H1 (cell line): ENCODE measurements around the gene VAV2. TPM values are rescaled to one million over a fixed set of nuclear protein-coding genes. Genes with fewer than 3 reads are reported as not detected.
A peak's percentile ranks its signal among the peaks of the same experiment; 100 is the strongest.

Experiments used
- CTCF ChIA-PET: fragments of 300-600 bp; sonication (Branson Sonifier 250); formaldehyde crosslinking; loops from one replicate; lab custom pipeline; 2021; ENCODE audit not compliant: partially characterized antibody; lab: Charles Lee
- POLR2A ChIA-PET: fragments of 300-600 bp; sonication (Branson Sonifier 250); formaldehyde crosslinking; loops from one replicate; lab custom pipeline; 2021; ENCODE audit warnings: inconsistent platforms; ENCODE audit not compliant: partially characterized antibody; lab: Charles Lee
- DNase-seq, 2 experiments: peaks; one replicate each; pipeline versions ENCODE4 v3.0.0 to v3.0.0-alpha.2; 2010 to 2022; ENCODE audit warnings: low spot score in 2 of 2, low read depth in 1 of 2, mixed read lengths in 1 of 2
- FAIRE-seq: peaks from 2 replicates; lab custom pipeline; 2011; peaks lifted over from hg19 to GRCh38; lab: Jason Lieb, UNC
- H2AFZ ChIP-seq: 2 replicates; pipeline ENCODE4 v1.8.1; 2012; ENCODE audit warnings: low read length, inconsistent platforms
- H2AK5ac ChIP-seq: 2 replicates; pipeline ENCODE4 v1.6.1; 2013; ENCODE audit warnings: low read depth, low read length
- H2BK120ac ChIP-seq: replicated peaks from 2 replicates; pipeline ENCODE3; 2013; ENCODE audit warnings: low read depth, low read length, inconsistent platforms
- H2BK12ac ChIP-seq: 2 replicates; pipeline ENCODE4 v1.6.1; 2013; ENCODE audit warnings: low read depth, low read length
- H2BK15ac ChIP-seq: 2 replicates; pipeline ENCODE4 v1.6.1; 2013; ENCODE audit warnings: low read length
- H2BK20ac ChIP-seq: 2 replicates; pipeline ENCODE4 v1.6.1; 2013; ENCODE audit warnings: low read length
- H2BK5ac ChIP-seq: 2 replicates; pipeline ENCODE4 v1.6.1; 2013; ENCODE audit warnings: low read depth, low read length
- H3K14ac ChIP-seq: 2 replicates; pipeline ENCODE4 v1.6.1; 2013; ENCODE audit warnings: inconsistent platforms; ENCODE audit not compliant: insufficient read length
- H3K18ac ChIP-seq: 2 replicates; pipeline ENCODE4 v1.6.1; 2013; ENCODE audit warnings: low read length; ENCODE audit errors: extremely low read depth
- H3K23ac ChIP-seq: 2 replicates; pipeline ENCODE4 v1.6.1; 2013; ENCODE audit warnings: inconsistent platforms; ENCODE audit not compliant: insufficient read length
- H3K23me2 ChIP-seq: 2 replicates; pipeline ENCODE4 v1.6.1; 2013; ENCODE audit warnings: low read depth, low read length
- H3K27ac ChIP-seq: 2 replicates; pipeline ENCODE4 v1.6.1; 2011; ENCODE audit warnings: low read depth, low read length, inconsistent platforms
- H3K27me3 ChIP-seq, 4 experiments: replicated peaks in 1 of 4; 1 replicate in 1 of 4; 2 replicates in 3 of 4; pipeline versions ENCODE4 v1.6.1 to v1.8.1; 2011 to 2013; ENCODE audit warnings: low read length in 3 of 4, mild to moderate bottlenecking in 3 of 4, inconsistent platforms in 2 of 4, mixed read lengths in 2 of 4, moderate library complexity in 1 of 4; ENCODE audit not compliant: control insufficient read depth in 3 of 4, insufficient read depth in 3 of 4; ENCODE audit errors: extremely low read depth in 1 of 4
- H3K36me3 ChIP-seq, 4 experiments: 2 replicates each; pipeline versions ENCODE4 v1.6.1 to v1.8.1; 2011 to 2013; ENCODE audit warnings: mild to moderate bottlenecking in 4 of 4, low read length in 3 of 4, moderate library complexity in 2 of 4, control low read depth in 1 of 4, inconsistent platforms in 1 of 4; ENCODE audit not compliant: insufficient read depth in 4 of 4, control insufficient read depth in 2 of 4
- H3K4ac ChIP-seq: replicated peaks from 2 replicates; pipeline ENCODE3; 2013; ENCODE audit warnings: low read length, low read depth, mixed read lengths, inconsistent platforms; ENCODE audit not compliant: insufficient read length
- H3K4me1 ChIP-seq, 4 experiments: replicated peaks in 1 of 4; 1 replicate in 1 of 4; 2 replicates in 3 of 4; pipeline versions ENCODE4 v1.6.1 to v1.8.1; 2011 to 2013; ENCODE audit warnings: low read length in 3 of 4, inconsistent platforms in 2 of 4, mixed read lengths in 1 of 4; ENCODE audit not compliant: insufficient read depth in 4 of 4, control insufficient read depth in 3 of 4
- H3K4me2 ChIP-seq, 2 experiments: 2 replicates each; pipeline versions ENCODE4 v1.6.1 to v1.8.1; 2011 to 2013; ENCODE audit warnings: low read depth in 2 of 2, low read length in 2 of 2, control low read depth in 1 of 2, inconsistent platforms in 1 of 2, mild to moderate bottlenecking in 1 of 2; ENCODE audit not compliant: insufficient read depth in 1 of 2
- H3K4me3 ChIP-seq, 4 experiments: fragments of 200-600, 300-600 bp in 1 of 4; sonication (generic), shearing (Covaris generic), sonication (Bioruptor Twin) in 1 of 4; 2 replicates each; pipeline versions ENCODE4 v1.5.1 to v1.8.1; 2011 to 2016; ENCODE audit warnings: low read length in 4 of 4, low read depth in 3 of 4, control low read depth in 2 of 4, inconsistent platforms in 2 of 4, mild to moderate bottlenecking in 2 of 4, mixed read lengths in 1 of 4, moderate library complexity in 1 of 4; ENCODE audit not compliant: insufficient read depth in 2 of 4; ENCODE audit errors: extremely low read depth in 1 of 4
- H3K56ac ChIP-seq: replicated peaks from 2 replicates; pipeline ENCODE3; 2013; ENCODE audit warnings: low read depth, mild to moderate bottlenecking, mixed read lengths, low read length, inconsistent platforms; ENCODE audit not compliant: insufficient read length
- H3K79me1 ChIP-seq: 2 replicates; pipeline ENCODE4 v1.6.1; 2013; ENCODE audit warnings: low read depth, low read length, control low read depth
- H3K79me2 ChIP-seq, 2 experiments: 2 replicates each; pipeline versions ENCODE4 v1.6.1 to v1.8.1; 2012 to 2013; ENCODE audit warnings: low read length in 2 of 2, mild to moderate bottlenecking in 2 of 2, inconsistent platforms in 1 of 2; ENCODE audit not compliant: insufficient read depth in 2 of 2, control insufficient read depth in 1 of 2
- H3K9ac ChIP-seq, 4 experiments: replicated peaks in 1 of 4; 1 replicate in 1 of 4; 2 replicates in 3 of 4; pipeline versions ENCODE4 v1.6.1 to v1.8.1; 2011 to 2013; ENCODE audit warnings: low read depth in 3 of 4, low read length in 3 of 4, control low read depth in 2 of 4, mild to moderate bottlenecking in 2 of 4, moderate library complexity in 2 of 4, inconsistent platforms in 1 of 4; ENCODE audit errors: extremely low read depth in 1 of 4
- H3K9me3 ChIP-seq, 2 experiments: 2 replicates each; pipeline versions ENCODE4 v1.6.1 to v1.8.1; 2012 to 2013; ENCODE audit warnings: mild to moderate bottlenecking in 2 of 2, moderate library complexity in 2 of 2, control low read depth in 1 of 2, inconsistent platforms in 1 of 2, low read depth in 1 of 2, low read length in 1 of 2, mixed read lengths in 1 of 2; ENCODE audit not compliant: insufficient read depth in 2 of 2
- H4K20me1 ChIP-seq, 2 experiments: replicated peaks in 1 of 2; 2 replicates each; pipeline versions ENCODE3 to v1.8.1; 2011 to 2013; ENCODE audit warnings: inconsistent platforms in 2 of 2, low read length in 2 of 2, mild to moderate bottlenecking in 1 of 2; ENCODE audit not compliant: insufficient read depth in 2 of 2, control insufficient read depth in 1 of 2
- H4K5ac ChIP-seq: 2 replicates; pipeline ENCODE4 v1.6.1; 2013; ENCODE audit warnings: low read length, low read depth, mixed read lengths, inconsistent platforms; ENCODE audit not compliant: insufficient read length
- H4K8ac ChIP-seq: 2 replicates; pipeline ENCODE4 v1.8.0; 2013; ENCODE audit warnings: mild to moderate bottlenecking, moderate library complexity, low read length, inconsistent platforms; ENCODE audit not compliant: insufficient read depth; ENCODE audit errors: extremely low read depth
- H4K91ac ChIP-seq: replicated peaks from 2 replicates; pipeline ENCODE3; 2013; ENCODE audit warnings: low read length, mixed read lengths, inconsistent platforms; ENCODE audit not compliant: insufficient read length
- HDAC6 ChIP-seq: IDR thresholded peaks from one replicate; pipeline ENCODE4 v1.7.1; 2012; ENCODE audit warnings: low read depth, mild to moderate bottlenecking, inconsistent platforms, low read length, moderate library complexity
- NRF1 ChIP-seq: IDR thresholded peaks from 2 replicates; pipeline ENCODE4 v1.6.1; 2011; ENCODE audit warnings: mild to moderate bottlenecking, low read depth, low read length, improper control_type of control experiment
- WGBS, 2 experiments: shearing (Covaris generic) in 1 of 2; methylation state at CpG; one replicate each; pipeline versions ENCODE4 v1.1.6 to v1.1.7; 2013 to 2015; ENCODE audit warnings: low lambda C conversion rate in 2 of 2, mixed read lengths in 2 of 2, inconsistent platforms in 1 of 2, low coverage in 1 of 2, missing lambda C conversion rate in 1 of 2; ENCODE audit not compliant: insufficient replicate concordance in 2 of 2, insufficient coverage in 1 of 2, insufficient read length in 1 of 2; ENCODE audit errors: extremely low coverage in 1 of 2, missing lambda C conversion rate in 1 of 2; 5-methylcytosine and 5-hydroxymethylcytosine counted together
- polyA plus RNA-seq, 7 experiments: library from polyadenylated mRNA; depleted of rRNA in 3 of 7; stranded (reverse) in 5 of 7; unstranded in 2 of 7; fragments of >200 nt in 5 of 7; fragments of 200-250 nt in 2 of 7; gene quantifications; 1 replicate in 5 of 7; 2 replicates in 1 of 7; 4 replicates in 1 of 7; pipeline versions ENCODE4 v1.2.1 to v1.2.3, GENCODE V29; 2011 to 2013; ENCODE audit warnings: missing spikeins in 2 of 7, mixed read lengths in 2 of 7
- total RNA-seq: library from RNA; stranded (reverse); fragmentation: NEBNext Ultra II Directional; extraction: Animal tissue kit (Norgen Biotek cat#: 25700); gene quantifications from 2 replicates; pipeline ENCODE4 v1.2.1, GENCODE V29; 2021

VAV2 gene
- total and polyA plus RNA-seq, 2 of the 8 experiments (the other 6 are each of a cell fraction or from before 2014, with no cell fraction given), result 13.6 to 37.6 TPM

DNA sequence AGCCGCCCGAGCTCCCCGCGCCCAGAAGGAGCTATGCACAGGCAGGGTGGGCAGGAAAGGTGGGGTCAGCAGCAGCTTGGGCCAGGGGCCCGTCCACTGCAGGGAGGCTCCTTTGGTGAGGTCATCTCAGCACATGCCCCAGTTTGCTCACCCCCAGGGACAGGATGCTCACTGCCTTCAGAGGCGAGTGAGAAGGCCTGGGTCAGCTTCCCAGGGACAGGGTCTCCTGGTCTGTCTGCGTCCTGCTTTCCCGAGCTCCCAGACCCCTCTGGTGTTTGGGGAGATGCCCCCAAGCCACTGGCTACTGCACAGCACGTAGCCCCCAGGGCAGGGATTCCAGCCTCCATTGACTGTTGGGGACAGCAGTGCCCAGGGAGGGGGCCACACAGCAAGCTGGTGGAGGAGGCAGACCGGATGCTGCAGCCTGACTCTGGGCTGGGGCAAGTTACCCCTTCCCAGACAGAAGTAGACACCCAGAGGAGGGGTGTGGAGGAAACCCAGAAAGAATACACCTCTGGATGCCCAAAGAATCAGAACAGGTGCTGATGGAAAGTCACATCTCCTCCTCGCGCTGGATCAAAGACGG, 253.4 kb downstream of the VAV2 start:
- H3K9ac ChIP-seq, result no peak overlapping the region; a peak in 1 of 7 replicates
- WGBS, 2 experiments, result 78% methylated on average over 13 of the region's 13 CpGs; no CpG with 5 or more reads in 1 of the 2 experiments
- POLR2A ChIA-PET, result interaction anchor here (1.2 kb wide), 1 partner anchor 288 kb away, joined by 3 read pairs; no protein-coding TSS in a partner anchor
- H2BK20ac ChIP-seq, result peak overlapping the region; percentile 95; the same call in 1 of the 2 replicates
- peaks cover 0 to 29% (median 23%) of the 10 kb centered on the region in 4 experiments; a peak in 6 of 7 replicates for H3K4me1 ChIP-seq
- H3K56ac ChIP-seq, result no peak overlapping the region
- CTCF ChIA-PET, result interaction anchor here (0.7 to 8.8 kb wide), 14 partner anchors 9 to 312 kb away, joined by 3 to 44 read pairs (median 4); no protein-coding TSS in a partner anchor
- H3K36me3 ChIP-seq, result no peaks in the 10 kb centered on the region
- H4K8ac ChIP-seq, result peak overlapping the region; percentile 54; the same call in 1 of the 2 replicates
- H3K27me3 ChIP-seq, result no peaks in the 10 kb centered on the region
- TF ChIP-seq NRF1 (no peak), HDAC6 (no peak)
- TF ChIP-seq, all 59 proteins: peak for 0
- Histone ChIP-seq H2BK5ac (peak overlapping the region; percentile 44; the same call in 1 of the 2 replicates), H3K4ac (peak overlapping the region; percentile 8), H3K79me2 (no peaks in the 10 kb centered on the region), H2AFZ (peak overlapping the region; percentile 36; the same call in 1 of the 2 replicates), H3K27ac (no peak overlapping the region), H3K14ac (no peak overlapping the region), H3K23ac (no peak overlapping the region), H2BK12ac (peak overlapping the region; percentile 97; the same call in 1 of the 2 replicates), H2BK120ac (no peak overlapping the region), H3K9me3 (no peaks in the 10 kb centered on the region), H2AK5ac (0 out of 2 replicates have a peak overlapping the region, but pooled peaks have one; percentile 45), H3K18ac (peak overlapping the region; percentile 60), H4K20me1 (no peaks in the 10 kb centered on the region), H3K23me2 (peaks cover 2% of the 10 kb centered on the region; the same call in 1 of the 2 replicates), H4K91ac (peak overlapping the region; percentile 87), H3K4me3 (peak overlapping the region in 1 of 4 experiments; percentile 50; a peak in 2 of 8 replicates), H2BK15ac (0 out of 2 replicates have a peak overlapping the region, but pooled peaks have one; percentile 61), H3K79me1 (no peaks in the 10 kb centered on the region), H3K4me2 (peak overlapping the region; percentile 57 to 63), H4K5ac (peak overlapping the region; percentile 39)
- DNase-seq (no peak), FAIRE-seq (no peak)
